HG03064 (cell line): ENCODE results near the gene BEX2.
"Not testable (repeated sequence)": the region's sequence is repeated elsewhere in the genome, so short reads cannot be mapped to it uniquely, and the experiment has no call there.

Experiments
- ATAC-seq: cut with Tn5 transposase; IDR thresholded peaks from one replicate; pipeline ENCODE4 v1.9.1; 2021; ENCODE audit warnings: low read depth; ENCODE audit not compliant: unreplicated experiment

Gene BEX2

DNA sequence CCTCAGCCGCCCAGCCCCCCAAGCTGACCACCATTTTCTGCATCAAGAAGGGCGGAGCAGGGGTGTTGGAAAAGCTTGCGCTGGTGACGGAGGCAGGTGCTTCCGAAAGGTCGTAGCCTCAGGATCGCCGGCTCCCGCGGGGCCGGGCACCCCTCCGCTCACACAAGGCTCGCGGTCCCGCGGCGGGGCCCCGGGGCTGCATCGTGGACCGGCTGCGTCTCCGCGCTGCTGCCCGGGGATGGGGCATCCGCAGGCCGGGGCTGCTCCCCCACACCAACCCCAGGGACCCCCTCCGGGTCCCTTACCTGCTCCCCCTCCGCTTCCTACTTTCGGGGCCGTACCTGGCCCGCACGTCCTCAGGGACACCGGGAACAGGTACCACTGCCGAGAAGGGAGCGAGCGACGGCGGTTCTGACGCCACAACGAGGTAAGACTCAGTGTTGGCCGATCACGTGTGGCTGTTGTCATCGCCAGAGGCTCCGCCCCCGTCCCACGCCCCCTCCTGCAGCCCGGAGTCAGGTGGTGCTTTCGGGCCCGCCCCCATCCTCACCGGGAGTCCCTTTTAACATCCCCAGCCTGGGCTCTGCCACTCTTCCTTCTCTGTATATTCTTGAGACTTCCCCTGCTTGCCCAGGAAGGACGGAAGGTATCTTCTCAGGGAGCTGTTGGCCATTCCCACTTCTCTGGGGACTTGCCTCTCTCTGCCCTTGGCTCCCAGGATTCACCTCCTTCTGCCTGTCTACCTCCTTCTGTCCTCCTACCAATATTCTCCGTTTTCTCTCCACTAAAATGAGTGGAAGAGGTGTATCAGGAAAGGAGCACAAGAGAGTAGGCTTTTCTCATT lies at the start of gene BEX2:
TSS of gene BEX2 (minus strand) at position 436 of the 844 bp plus-strand sequence. CDS start 1,014 bp downstream, outside the sequence.
- ATAC-seq: peak; percentile 81

DNA sequence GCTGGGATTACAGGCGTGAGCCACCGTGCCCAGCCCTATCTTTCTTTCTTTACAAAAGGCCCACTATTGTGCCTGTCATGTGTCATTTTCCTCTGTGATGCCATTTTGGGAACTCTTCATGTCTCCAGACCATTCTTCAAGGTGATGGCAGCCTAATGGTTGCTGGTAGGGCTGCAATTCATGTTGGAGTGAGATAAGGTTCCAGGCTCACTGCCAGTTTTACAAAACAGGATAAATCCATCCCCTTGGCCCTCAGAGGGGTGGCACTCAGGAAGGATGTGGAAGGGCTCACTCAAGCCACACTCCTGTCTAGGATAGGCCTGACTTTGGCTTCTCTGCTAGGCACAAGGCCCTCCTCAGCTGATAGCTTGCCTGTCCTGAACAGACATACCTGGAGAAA lies 49.3 kb upstream of the BEX2 start:
- ATAC-seq: no peak

- not testable (repeated sequence) for ATAC-seq
These were observed 48.8 kb upstream of the BEX2 start for GRCh38 chrX:103359605-103360004.

DNA sequence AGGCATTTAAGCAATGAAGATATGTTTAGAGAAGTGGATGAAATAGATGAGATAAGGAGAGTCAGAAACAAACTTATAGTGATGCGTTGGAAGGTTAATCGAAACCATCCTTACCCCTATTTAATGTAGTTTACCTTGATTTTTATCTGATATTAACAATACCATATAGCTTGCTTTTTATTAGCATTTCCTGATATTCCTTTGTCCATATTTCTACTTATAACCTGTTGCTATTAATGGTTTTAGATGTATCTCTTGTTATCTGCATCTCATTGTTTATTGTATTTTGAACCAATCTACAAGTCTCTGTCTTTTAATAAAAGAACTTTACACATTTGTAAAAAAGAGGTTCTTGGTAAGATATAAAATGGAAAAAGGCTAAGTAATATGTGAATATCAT lies 47.1 kb upstream of the BEX2 start:
- no peak for ATAC-seq

DNA sequence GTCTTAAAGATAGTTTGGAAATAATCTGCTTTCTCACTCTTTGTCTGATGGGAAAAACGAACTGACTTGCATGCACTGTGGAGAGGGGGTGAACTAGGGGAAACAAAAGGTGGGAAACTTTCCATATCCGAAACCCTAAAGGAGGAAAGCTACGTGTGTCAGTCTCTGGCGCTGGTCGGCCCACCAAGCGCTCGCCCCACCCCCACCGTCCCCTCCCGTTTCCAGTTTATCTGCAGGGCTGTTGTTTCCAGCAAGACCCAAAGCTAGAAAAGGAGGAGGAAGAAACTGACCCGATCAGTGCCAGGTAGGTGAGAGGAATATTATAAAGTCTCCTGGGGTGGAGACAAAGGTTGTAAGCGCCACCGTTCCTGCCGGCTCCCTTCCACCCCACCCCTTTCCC lies 46.1 kb upstream of the BEX2 start:
- ATAC-seq: no peak

GRCh38 chrX:103356130-103356798 lies 45.5 kb upstream of the BEX2 start, which contains the start of gene TCEAL9:
Gene TCEAL9, plus strand, starts transcription at chrX:103356506. Its CDS starts 1,179 bp downstream, at chrX:103357685.
- no peak for ATAC-seq

DNA sequence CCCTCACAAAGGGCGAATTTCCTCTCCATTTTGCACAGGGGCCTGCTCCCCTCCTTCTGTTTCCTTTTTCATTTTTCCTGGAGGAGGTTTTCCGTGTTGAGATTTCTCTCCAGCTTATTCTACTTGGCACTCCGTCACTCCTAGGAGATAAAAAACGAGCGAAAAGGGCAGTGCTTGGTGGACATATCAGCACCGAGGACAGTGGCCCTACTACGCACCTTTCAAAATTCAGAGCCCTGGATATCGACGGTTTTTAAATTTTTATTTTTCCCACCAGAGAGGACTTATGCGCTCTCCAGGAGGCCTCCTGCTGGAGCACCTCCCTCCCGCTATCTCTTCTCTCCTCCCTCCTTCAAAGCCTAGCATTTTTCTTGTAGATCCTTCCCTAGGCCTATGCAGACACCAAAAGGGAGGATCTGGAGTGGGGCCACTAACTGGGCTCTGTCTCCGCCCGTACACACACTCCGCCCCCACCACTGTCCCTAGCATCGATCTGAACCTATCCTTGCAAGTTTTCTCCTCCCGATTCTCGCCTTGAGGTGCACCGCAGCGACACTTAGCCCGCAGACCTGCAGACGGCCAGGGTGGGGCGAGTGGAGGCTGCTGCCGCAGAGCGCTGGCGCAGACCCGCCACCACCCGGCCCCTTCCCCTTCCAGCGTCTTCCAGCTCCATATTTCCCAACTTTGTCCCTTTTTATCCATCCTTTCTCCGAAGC lies 37.0 kb upstream of the BEX2 start:
- no peak for ATAC-seq

- ATAC-seq: no peak
These were observed 33.8 kb upstream of the BEX2 start for GRCh38 chrX:103344606-103345005.

DNA sequence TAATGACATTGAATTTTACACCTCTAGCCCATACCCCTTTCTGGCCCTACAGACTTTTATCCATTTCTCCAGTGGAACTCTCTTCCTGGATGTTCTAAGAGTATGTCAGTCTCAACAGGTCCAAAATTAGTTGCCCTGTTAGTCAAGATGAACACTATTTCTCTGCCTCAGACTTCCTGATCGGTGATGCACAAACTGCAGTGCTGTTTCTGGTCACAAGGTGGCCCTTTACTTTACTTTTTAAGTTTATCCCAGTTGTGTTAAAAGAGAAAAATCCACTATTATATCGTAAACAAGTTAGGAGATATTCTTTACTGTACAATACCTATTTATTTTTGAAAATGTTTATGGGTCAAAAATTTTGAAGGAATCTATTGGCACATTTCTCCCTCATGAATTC lies 32.3 kb upstream of the BEX2 start:
- ATAC-seq: no peak

- no peak for ATAC-seq
These were observed 27.9 kb upstream of the BEX2 start for GRCh38 chrX:103338663-103339062.

GRCh38 chrX:103330681-103331288 lies 20.0 kb upstream of the BEX2 start:
- no peak for ATAC-seq

- no peak for ATAC-seq
These were observed 19.2 kb upstream of the BEX2 start, which contains the start of gene TCEAL7 for GRCh38 chrX:103329991-103330390. Gene TCEAL7, plus strand, starts transcription at chrX:103330239. Its CDS starts 1,165 bp downstream, at chrX:103331404.

DNA sequence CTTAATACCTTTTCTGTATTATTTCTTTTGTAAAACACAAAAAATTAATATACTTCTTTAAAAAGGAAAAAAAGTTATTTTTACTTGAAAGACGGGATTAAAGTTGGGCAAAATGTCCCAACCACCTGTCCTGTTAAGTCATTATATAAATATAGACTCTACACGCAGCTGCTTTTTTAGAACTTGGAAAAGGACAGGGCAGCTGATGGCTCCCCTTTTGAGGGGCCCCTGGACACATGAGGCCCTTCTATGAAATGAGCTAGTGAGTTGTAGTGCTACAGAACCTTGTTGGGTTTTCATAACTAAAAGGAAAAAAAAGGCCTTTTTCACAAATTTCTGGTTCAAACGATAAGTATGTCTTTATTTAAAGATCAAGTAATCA lies 600 bp upstream of the BEX2 start:
- no peak for ATAC-seq

DNA sequence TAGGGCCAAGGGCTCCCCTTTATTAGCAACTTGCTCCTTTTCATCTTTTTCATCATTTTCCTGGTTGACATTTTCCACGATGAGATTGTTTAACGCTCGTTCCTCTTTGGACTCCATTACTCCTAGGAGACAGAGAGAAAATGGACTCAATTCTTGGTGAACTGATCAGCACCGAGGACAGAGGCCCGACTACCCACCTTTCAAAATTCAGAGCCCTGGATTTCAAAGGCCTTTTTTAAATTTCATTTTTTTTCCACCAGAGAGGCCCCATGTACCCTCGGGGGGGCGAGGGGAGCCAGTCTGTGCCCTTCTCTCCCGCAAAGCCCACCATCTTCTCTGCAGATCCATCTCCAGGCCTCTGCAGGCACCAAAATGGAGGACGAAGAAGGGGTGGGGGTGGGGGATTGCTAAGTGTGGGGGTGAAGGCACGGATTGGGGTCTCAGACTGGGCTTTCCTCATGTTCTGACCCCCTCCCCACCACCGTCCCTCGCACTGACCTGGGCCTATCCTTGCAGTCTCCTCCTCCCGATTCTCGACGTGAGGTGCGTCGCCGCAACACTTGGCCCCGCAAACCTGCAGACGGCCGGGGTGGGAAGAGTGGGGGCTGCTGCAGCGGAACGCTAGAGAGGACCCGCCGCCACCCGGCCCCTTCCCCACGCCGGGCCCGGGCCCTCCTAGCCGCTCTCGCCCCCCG lies 783 bp downstream of the BEX2 start:
- no peak for ATAC-seq

DNA sequence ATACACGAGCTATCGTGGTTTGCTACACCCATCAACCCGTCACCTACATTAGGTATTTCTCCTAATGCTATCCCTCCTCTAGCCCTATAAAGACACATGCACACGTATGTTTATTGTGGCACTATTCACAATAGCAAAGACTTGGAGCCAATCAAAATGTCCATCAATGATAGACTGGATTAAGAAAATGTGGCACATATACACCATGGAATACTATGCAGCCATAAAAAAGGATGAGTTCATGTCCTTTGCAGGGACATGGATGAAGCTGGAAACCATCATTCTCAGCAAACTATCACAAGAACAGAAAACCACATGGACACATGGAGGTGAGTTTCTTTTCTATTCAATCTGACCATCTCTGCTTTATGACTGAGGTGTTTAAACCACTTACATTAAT lies 5.1 kb downstream of the BEX2 start:
- not testable (repeated sequence) for ATAC-seq

DNA sequence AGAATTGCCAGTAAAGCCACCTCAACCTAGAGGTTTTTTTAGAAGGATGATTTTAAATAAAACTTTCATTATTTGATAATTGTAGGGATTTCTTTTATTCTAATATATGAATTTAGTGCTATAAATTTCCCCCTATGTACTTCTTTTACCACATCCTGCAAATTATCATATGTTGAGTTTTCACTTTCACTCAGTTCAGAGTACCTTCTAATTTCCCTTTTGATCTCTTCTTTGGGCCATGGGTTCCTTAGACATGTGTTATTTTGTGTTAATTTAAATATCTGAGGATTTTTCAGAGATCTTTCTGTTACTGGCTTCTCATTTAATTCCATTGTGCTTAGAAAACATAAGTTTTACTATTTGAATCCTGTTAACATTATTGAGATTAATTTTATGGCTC lies 6.1 kb downstream of the BEX2 start:
- ATAC-seq: no peak

DNA sequence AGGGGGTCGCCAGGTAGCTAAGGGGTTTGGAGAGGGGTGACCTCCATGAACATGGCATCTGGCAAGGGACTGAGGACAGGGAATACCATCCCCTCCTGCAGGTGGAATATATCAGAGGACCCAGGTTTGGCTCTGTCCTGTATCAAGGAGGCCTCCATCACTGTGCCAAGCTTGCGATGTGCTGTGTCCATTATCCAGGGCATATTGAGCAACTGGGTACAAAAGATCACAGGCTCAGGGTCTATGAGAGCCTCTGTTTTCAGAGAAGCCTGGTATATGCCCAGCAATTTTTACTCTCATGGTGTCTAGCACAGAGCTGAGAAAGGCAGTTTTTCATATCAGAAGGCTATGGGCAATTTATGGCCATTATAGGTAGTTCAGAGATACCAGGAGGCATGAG lies 17.7 kb downstream of the BEX2 start:
- no peak for ATAC-seq

DNA sequence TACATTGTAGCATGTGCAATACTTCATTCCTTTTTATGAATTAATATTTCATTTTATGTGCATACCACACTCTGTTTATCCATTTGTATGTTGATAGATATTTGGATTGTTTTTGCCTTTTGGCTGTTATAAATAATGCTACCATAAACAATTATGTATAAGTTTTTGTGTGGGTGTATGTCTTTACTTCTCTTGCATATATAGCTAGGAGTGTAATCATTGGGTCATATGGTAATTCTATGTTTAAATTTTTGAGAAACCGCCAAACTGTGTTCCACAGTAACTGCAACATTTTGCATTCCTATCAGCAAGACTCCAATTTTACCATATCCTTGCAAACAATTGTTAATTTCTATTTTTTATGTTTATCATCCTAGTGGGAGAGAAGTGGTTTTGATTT lies 31.2 kb downstream of the BEX2 start:
- ATAC-seq: no peak

DNA sequence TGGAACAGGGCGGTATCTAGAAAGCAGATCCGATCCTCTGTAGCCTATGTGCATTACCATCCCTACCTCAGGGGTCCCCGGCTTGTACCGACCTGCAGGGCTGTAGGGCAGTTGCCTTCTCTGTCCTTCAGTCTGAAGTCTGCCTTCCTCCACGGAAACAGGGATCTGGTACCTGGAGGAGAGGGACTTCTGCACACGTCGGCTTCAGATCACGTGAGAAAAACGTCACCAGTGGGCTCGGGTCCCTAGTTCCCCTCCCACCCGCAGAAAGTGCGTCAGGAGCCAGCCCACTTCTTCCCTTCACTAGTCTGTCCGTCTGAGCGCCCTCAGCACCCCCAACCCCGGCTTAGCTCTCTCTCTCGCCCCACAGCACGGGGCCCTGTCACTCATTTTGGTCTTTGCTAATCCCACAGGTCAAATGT lies 34.2 kb downstream of the BEX2 start, which contains the start of gene TCEAL5:
TSS of gene TCEAL5 (minus strand) at position 170 of the 422 bp plus-strand sequence. CDS start 2,187 bp downstream, outside the sequence.
- ATAC-seq: no peak
